ENCODE measurements around the gene GGACT. TPM values are rescaled to one million over a fixed set of nuclear protein-coding genes. Genes with fewer than 3 reads are reported as not detected.

Gene GGACT
- total and polyA plus RNA-seq, 2 donors from 2014 or later: 9.3 to 15.6 TPM

GRCh38 chr13:100508455-100508854 lies 80.1 kb downstream of the GGACT start:
- no peak overlapping the region for H3K27ac ChIP-seq (ENCODE audit: low read depth in 2 of 2, low read length in 2 of 2)
- H3K4me1 ChIP-seq (ENCODE audit: control insufficient read depth in 2 of 3, insufficient read depth in 2 of 3, low read depth in 1 of 3, low read length in 3 of 3): no peaks in the 10 kb centered on the region
- no peak overlapping the region for H3K9ac ChIP-seq (ENCODE audit: low read length in 3 of 3)
- no peak overlapping the region for H3K4me3 ChIP-seq (ENCODE audit: low read length in 3 of 3)
- H3K27me3 ChIP-seq (ENCODE audit: control insufficient read depth, insufficient read depth, low read length): no peaks in the 10 kb centered on the region
- DNase-seq (peak in 3 of 5 donors; percentile 68 to 89 (median 89)), FAIRE-seq (no peak)
- no peaks in the 10 kb centered on the region for H3K36me3 ChIP-seq (ENCODE audit: control insufficient read depth in 2 of 3, insufficient read depth in 3 of 3, low read length in 3 of 3)
- TF ChIP-seq, protein P1, sequence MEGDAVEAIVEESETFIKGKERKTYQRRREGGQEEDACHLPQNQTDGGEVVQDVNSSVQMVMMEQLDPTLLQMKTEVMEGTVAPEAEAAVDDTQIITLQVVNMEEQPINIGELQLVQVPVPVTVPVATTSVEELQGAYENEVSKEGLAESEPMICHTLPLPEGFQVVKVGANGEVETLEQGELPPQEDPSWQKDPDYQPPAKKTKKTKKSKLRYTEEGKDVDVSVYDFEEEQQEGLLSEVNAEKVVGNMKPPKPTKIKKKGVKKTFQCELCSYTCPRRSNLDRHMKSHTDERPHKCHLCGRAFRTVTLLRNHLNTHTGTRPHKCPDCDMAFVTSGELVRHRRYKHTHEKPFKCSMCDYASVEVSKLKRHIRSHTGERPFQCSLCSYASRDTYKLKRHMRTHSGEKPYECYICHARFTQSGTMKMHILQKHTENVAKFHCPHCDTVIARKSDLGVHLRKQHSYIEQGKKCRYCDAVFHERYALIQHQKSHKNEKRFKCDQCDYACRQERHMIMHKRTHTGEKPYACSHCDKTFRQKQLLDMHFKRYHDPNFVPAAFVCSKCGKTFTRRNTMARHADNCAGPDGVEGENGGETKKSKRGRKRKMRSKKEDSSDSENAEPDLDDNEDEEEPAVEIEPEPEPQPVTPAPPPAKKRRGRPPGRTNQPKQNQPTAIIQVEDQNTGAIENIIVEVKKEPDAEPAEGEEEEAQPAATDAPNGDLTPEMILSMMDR (IDR thresholded peaks at IDR 0.05; ENCODE audit: borderline replicate concordance, extremely low read depth, insufficient read depth): no peak
- intact Hi-C loops (cut with DNase I): no loop called here
- H3K9me3 ChIP-seq (ENCODE audit: control insufficient read depth in 2 of 3, insufficient read depth in 1 of 3, low read length in 3 of 3): no peaks in the 10 kb centered on the region

DNA sequence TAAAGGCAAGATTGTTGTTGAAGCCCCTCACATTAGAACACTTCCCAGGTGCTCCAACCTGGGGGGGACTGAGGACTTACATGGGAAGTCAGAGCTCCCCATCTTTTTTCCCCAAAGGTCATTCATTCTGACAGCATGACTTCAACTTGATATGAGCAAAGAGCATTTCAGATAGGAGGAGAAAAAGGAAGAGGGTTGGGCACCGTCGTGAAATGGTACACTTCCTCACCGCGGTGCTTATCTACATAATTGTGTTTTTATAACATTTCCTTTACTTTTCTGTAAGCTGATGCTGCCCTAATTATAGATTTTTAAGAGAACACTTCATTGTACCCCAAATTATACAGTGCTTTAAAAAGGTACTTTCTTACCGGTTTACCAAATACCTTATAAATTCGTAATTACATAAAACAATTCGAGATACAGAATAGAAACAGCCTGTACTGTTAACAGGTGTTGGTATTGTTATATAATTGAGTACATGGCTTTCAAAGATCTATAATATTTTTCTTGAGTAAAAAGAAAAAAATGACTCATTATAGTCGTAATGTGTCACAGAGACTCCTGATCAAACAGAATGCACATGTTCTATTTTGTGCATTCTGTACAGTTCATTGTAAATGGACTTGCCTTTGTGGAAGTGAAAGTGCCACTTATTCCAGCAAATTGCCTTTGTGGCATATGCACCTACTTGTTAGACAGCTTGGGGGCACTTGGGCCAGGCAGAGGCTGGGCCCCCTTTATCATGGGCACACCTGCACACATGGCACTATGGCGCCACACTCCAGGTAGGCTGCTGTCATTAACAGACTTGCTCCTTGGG lies 81.8 kb downstream of the GGACT start:
- Histone ChIP-seq H3K36me3 (ENCODE audit: control insufficient read depth in 2 of 3, insufficient read depth in 3 of 3, low read length in 3 of 3) (no peaks in the 10 kb centered on the region), H3K27me3 (ENCODE audit: control insufficient read depth, insufficient read depth, low read length) (no peaks in the 10 kb centered on the region), H3K4me1 (ENCODE audit: control insufficient read depth in 2 of 3, insufficient read depth in 2 of 3, low read depth in 1 of 3, low read length in 3 of 3) (no peaks in the 10 kb centered on the region), H3K9ac (ENCODE audit: low read length in 3 of 3) (no peak overlapping the region), H3K9me3 (ENCODE audit: control insufficient read depth in 2 of 3, insufficient read depth in 1 of 3, low read length in 3 of 3) (no peaks in the 10 kb centered on the region), H3K27ac (ENCODE audit: low read depth in 2 of 2, low read length in 2 of 2) (no peak overlapping the region), H3K4me3 (ENCODE audit: low read length in 3 of 3) (no peak overlapping the region)
- intact Hi-C loops (cut with DNase I): no loop called here
- FAIRE-seq (no peak), DNase-seq (no peak)
- TF ChIP-seq, protein P1 (IDR thresholded peaks at IDR 0.05; ENCODE audit: borderline replicate concordance, extremely low read depth, insufficient read depth): no peak

GRCh38 chr13:100506154-100506553 lies 82.4 kb downstream of the GGACT start:
- TF ChIP-seq, protein P1 (IDR thresholded peaks at IDR 0.05; ENCODE audit: borderline replicate concordance, extremely low read depth, insufficient read depth): no peak
- DNase-seq (no peak), FAIRE-seq (no peak)
- intact Hi-C loops (cut with DNase I): no loop called here
- H3K27me3 ChIP-seq (ENCODE audit: control insufficient read depth, insufficient read depth, low read length): no peaks in the 10 kb centered on the region
- H3K27ac ChIP-seq (ENCODE audit: low read depth in 2 of 2, low read length in 2 of 2): no peak overlapping the region
- no peaks in the 10 kb centered on the region for H3K4me1 ChIP-seq (ENCODE audit: control insufficient read depth in 2 of 3, insufficient read depth in 2 of 3, low read depth in 1 of 3, low read length in 3 of 3)
- H3K9me3 ChIP-seq (ENCODE audit: control insufficient read depth in 2 of 3, insufficient read depth in 1 of 3, low read length in 3 of 3): no peaks in the 10 kb centered on the region
- H3K9ac ChIP-seq (ENCODE audit: low read length in 3 of 3): no peak overlapping the region
- no peaks in the 10 kb centered on the region for H3K36me3 ChIP-seq (ENCODE audit: control insufficient read depth in 2 of 3, insufficient read depth in 3 of 3, low read length in 3 of 3)
- no peak overlapping the region for H3K4me3 ChIP-seq (ENCODE audit: low read length in 3 of 3)
